ENCODE measurements around the gene WBP1.

DNA sequence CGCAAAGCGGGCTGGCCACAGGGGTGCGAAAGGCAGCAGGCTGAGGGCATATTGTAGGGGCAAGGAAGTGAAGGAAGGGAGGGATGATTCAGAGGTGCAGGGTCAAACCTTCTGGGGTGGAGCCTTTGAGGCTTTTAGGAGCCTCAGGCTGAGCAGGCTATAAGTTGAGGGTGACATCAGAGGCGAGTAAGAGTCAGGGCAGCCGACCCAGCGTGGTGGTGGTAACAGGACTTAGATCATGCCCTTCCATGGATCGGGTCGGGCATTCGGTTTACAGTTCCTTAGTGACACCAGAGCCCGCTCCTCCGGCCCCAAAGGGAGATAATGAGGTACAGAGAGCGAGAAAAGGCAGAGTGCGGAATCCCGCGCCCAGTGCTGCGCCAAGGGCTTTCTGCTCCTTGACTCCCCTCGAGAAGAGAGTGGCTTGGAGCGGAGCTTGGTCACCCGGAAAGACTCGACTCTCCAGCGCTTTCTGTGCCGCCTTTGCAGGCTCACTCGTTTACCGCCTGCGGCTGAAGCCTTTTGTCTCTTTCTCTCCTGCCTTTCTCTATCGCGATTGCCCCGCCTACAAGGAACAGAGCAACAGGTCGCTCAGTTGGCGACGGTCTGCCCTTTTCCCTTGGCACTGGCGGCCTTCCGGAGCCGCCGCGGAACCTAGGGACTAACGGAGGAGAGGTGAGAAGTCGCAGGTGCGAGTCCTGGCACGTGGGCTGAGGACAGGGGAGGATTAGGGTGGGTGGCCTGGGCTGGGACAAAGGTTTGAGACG lies 40.4 kb downstream of the WBP1 start:
- TF ChIP-seq, protein P1, sequence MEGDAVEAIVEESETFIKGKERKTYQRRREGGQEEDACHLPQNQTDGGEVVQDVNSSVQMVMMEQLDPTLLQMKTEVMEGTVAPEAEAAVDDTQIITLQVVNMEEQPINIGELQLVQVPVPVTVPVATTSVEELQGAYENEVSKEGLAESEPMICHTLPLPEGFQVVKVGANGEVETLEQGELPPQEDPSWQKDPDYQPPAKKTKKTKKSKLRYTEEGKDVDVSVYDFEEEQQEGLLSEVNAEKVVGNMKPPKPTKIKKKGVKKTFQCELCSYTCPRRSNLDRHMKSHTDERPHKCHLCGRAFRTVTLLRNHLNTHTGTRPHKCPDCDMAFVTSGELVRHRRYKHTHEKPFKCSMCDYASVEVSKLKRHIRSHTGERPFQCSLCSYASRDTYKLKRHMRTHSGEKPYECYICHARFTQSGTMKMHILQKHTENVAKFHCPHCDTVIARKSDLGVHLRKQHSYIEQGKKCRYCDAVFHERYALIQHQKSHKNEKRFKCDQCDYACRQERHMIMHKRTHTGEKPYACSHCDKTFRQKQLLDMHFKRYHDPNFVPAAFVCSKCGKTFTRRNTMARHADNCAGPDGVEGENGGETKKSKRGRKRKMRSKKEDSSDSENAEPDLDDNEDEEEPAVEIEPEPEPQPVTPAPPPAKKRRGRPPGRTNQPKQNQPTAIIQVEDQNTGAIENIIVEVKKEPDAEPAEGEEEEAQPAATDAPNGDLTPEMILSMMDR (IDR thresholded peaks at IDR 0.05; ENCODE audit: insufficient read depth, low read length, poor library complexity, severe bottlenecking): no peak
- TF ChIP-seq EZH2phosphoT487 (conservative IDR thresholded peaks at IDR 0.05; ENCODE audit: low read length): no peak

Measured in SU-DHL-6 (cell line).